Left lung (tissue), 14 donors: Measurements from ENCODE around the gene CST8. TPM values are rescaled to one million over a fixed set of nuclear protein-coding genes. Genes with fewer than 3 reads are reported as not detected.

Experiments used
- ATAC-seq: fragments of 200-7000 bp; cut with Tn5 transposase; one replicate; pipeline ENCODE4 v1.9.1; 2020; ENCODE audit warnings: moderate library complexity
- DNase-seq, 4 donors: peaks; one replicate each; pipeline ENCODE4 v3.0.0-alpha.2; 2013 to 2020
- H3K27ac ChIP-seq, 2 donors: fragments of 200-600 bp; sonication (generic) in 1 of 2; one replicate each; pipeline versions ENCODE4 v1.5.0 to v1.8.0; 2020 to 2021
- H3K27me3 ChIP-seq, 2 donors: fragments of 200-600 bp; sonication (generic) in 1 of 2; one replicate each; pipeline versions ENCODE4 v1.5.0 to v1.8.0; 2020 to 2021
- H3K36me3 ChIP-seq, 2 donors: fragments of 200-600 bp; sonication (generic) in 1 of 2; one replicate each; pipeline versions ENCODE4 v1.5.0 to v1.8.0; 2020 to 2021
- H3K4me1 ChIP-seq, 2 donors: fragments of 200-600 bp; one replicate each; pipeline ENCODE4 v1.8.0; 2021
- H3K4me3 ChIP-seq, 2 donors: fragments of 200-600 bp; sonication (generic) in 1 of 2; one replicate each; pipeline versions ENCODE4 v1.5.0 to v1.8.0; 2020 to 2021; ENCODE audit warnings: mild to moderate bottlenecking in 1 of 2
- H3K9me3 ChIP-seq, 2 donors: fragments of 200-600 bp; sonication (generic) in 1 of 2; one replicate each; pipeline versions ENCODE4 v1.5.0 to v1.8.0; 2020 to 2021
- intact Hi-C, 2 donors: fragments of 100-400 bp; cut with DNase I; formaldehyde crosslinking; loops; one replicate each; pipeline versions ENCODE4 v1.11.2 to v1.14.2; 2022
- long read RNA-seq, 12 donors: library from polyadenylated mRNA in 2 of 12; unstranded in 2 of 12; transcript quantifications; one replicate each; pipeline ENCODE4 v2.0.0 and lab custom pipeline, GENCODE V29; 2019 to 2026
- polyA plus RNA-seq, 6 donors: library from polyadenylated mRNA; unstranded; fragments of 120-200 nt; gene quantifications; one replicate each; pipeline ENCODE4 v1.2.1, GENCODE V29; 2013; ENCODE audit not compliant: insufficient read length in 6 of 6
- total RNA-seq, 2 donors: library from RNA; stranded (reverse); fragmentation: NEBNext Ultra II Directional; extraction: Animal tissue kit (Norgen Biotek cat#: 25700); gene quantifications; one replicate each; pipeline ENCODE4 v1.2.1, GENCODE V29; 2021
- TF ChIP-seq, protein P1 (sequence below), 2 donors: fragments of 200-600 bp; sonication (generic) in 1 of 2; IDR thresholded peaks; one replicate each; pipeline versions ENCODE4 v1.5.0 to v1.8.0; 2021; ENCODE audit warnings: antibody characterized with exemption in 2 of 2
- donor health status: DM: no; HTN: yes; CAD: no.
- donor health status: DM: no; HTN: no; CAD: no.

CST8 gene, protein sequence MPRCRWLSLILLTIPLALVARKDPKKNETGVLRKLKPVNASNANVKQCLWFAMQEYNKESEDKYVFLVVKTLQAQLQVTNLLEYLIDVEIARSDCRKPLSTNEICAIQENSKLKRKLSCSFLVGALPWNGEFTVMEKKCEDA
- not detected for total RNA-seq
- not detected for polyA plus RNA-seq
- long read RNA-seq, donor 1 = 0 reads
- long read RNA-seq, donor 2 = 0 reads
- long read RNA-seq, donor 3 = 0 reads
- long read RNA-seq, donor 4 = 0 reads
- long read RNA-seq, donor 5 = 0 reads
- long read RNA-seq, donor 6 = 0 reads
- long read RNA-seq, donor 7 = 0 reads
- long read RNA-seq, donor 8 = 0 reads
- long read RNA-seq, donor 9 = 0 reads
- long read RNA-seq, donor 10 = 0 reads
- long read RNA-seq, donor 11 = 0 reads
- long read RNA-seq, donor 12 = 0 reads

DNA sequence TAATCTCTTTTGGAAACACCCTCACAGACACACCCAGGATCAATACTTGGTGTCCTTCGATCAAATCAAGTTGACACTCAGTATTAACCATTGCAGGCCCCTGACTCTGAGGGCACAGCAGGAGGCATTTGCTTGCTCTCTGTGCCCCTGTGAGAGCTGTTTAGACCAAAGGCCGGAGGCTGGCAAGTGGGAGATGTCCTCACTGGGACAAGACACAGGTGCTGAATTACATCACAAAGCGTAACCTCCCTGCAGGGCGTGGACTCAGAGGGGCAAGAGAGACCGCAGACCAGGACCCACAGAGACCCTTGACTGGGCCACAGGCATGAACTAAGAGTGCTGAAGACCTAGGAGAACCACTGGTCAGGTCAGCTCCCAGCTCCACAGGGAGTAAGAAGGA lies at the start of gene CST8:
Gene CST8 (plus strand): TSS at position 301 of the 400 bp plus-strand sequence. CDS start 551 bp downstream, outside the sequence.
- DNase-seq (no peak), ATAC-seq (no peak)
- Histone ChIP-seq H3K36me3 (no peaks in the 10 kb centered on the region), H3K27ac (no peak within 1 kb of the TSS), H3K27me3 (no peaks in the 10 kb centered on the region), H3K4me3 (no peak within 1 kb of the TSS), H3K9me3 (peaks cover 0 to 2% of the 10 kb centered on the region in 2 donors), H3K4me1 (no peaks in the 10 kb centered on the region)
- intact Hi-C loops = no loop called here
- TF ChIP-seq, protein P1, sequence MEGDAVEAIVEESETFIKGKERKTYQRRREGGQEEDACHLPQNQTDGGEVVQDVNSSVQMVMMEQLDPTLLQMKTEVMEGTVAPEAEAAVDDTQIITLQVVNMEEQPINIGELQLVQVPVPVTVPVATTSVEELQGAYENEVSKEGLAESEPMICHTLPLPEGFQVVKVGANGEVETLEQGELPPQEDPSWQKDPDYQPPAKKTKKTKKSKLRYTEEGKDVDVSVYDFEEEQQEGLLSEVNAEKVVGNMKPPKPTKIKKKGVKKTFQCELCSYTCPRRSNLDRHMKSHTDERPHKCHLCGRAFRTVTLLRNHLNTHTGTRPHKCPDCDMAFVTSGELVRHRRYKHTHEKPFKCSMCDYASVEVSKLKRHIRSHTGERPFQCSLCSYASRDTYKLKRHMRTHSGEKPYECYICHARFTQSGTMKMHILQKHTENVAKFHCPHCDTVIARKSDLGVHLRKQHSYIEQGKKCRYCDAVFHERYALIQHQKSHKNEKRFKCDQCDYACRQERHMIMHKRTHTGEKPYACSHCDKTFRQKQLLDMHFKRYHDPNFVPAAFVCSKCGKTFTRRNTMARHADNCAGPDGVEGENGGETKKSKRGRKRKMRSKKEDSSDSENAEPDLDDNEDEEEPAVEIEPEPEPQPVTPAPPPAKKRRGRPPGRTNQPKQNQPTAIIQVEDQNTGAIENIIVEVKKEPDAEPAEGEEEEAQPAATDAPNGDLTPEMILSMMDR (IDR thresholded peaks at IDR 0.05) = no peak

DNA sequence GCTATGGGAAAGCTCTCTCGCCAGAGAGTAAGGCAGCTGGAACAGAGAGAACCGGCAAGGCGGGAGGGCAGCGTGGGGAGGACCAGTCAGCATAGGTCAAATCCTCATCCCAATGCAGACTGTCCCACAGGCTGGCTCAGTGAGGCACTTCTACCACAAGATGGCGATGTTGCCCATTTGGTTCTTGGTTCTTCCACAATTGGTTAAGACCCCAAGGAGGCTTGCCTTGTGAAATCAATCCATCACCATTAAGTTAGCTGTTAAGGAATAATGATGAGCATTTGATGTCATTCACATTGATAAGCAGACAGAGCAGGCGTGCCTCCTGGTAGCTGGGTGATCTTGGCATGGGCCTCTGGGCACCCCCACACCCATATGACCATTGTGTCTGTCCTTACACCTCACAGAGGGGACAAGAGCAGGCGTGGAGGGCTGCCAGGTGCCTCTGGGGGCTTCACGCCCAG lies 49.0 kb upstream of the CST8 start:
- DNase-seq (peak in 3 of 4 donors; percentile 46 to 67 (median 64)), ATAC-seq (peak; percentile 90)
- H3K4me3 ChIP-seq = no peak overlapping the region
- no peak overlapping the region for H3K27ac ChIP-seq
- no peaks in the 10 kb centered on the region for H3K36me3 ChIP-seq
- TF ChIP-seq, protein P1 (IDR thresholded peaks at IDR 0.05) = peak; percentile 70 to 91
- no peaks in the 10 kb centered on the region for H3K9me3 ChIP-seq
- H3K4me1 ChIP-seq = no peaks in the 10 kb centered on the region
- intact Hi-C loops = loop anchor here in 1 of 2 donors (10.0 kb wide), 1 partner anchor 163 kb away; the partner anchor contains the start of gene CST9
- no peaks in the 10 kb centered on the region for H3K27me3 ChIP-seq

DNA sequence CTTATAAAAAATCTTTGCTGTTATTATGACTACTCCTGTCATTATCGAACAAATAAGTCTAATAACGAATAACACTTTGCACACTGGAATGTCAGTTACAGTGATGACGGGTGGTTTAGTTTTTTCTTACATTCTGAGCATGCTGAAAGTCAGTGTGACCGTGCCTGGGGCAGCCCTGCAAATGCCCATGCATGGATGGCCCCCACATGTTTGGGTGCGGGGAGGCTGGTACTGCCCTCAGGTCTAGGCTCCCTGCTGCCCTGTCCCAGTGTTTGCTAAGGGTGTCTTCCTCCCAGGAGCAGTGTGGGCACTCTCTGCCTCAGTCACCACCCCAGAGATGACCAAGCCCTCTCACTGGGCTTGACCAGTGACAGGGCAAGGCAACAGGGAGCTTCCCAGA lies 48.5 kb upstream of the CST8 start:
- Histone ChIP-seq H3K4me1 (no peaks in the 10 kb centered on the region), H3K4me3 (no peak overlapping the region), H3K9me3 (no peaks in the 10 kb centered on the region), H3K27me3 (no peaks in the 10 kb centered on the region), H3K36me3 (no peaks in the 10 kb centered on the region), H3K27ac (no peak overlapping the region)
- intact Hi-C loops = loop anchor here in 1 of 2 donors (10.0 kb wide), 1 partner anchor 162 kb away; the partner anchor contains the start of gene CST9
- no peak for DNase-seq
- no peak for ATAC-seq
- TF ChIP-seq, protein P1 (IDR thresholded peaks at IDR 0.05) = no peak

DNA sequence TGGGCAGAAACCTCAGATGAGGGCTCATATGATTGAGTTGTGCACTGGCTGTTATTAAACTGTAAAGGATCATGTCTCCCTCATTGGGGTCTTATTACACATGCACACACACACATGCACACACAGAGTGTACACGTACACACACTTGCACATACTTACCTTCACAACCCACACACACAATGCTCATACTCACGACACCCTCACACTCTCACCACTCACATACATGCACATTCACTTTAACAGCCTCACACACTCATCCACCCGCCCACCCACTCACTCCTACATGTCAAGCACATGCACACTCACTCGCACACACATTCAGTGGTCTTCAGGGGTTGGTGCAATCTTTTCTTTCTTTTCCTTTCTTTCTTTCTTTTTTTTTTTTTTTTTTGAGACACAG lies 46.1 kb upstream of the CST8 start:
- TF ChIP-seq, protein P1 (IDR thresholded peaks at IDR 0.05) = no peak
- no peaks in the 10 kb centered on the region for H3K4me1 ChIP-seq
- DNase-seq (no peak), ATAC-seq (no peak)
- no peaks in the 10 kb centered on the region for H3K36me3 ChIP-seq
- intact Hi-C loops = loop anchor here in 1 of 2 donors (10.0 kb wide), 1 partner anchor 160 kb away; the partner anchor contains the start of gene CST9
- H3K27me3 ChIP-seq = no peaks in the 10 kb centered on the region
- H3K4me3 ChIP-seq = no peak overlapping the region
- H3K9me3 ChIP-seq = no peaks in the 10 kb centered on the region
- H3K27ac ChIP-seq = no peak overlapping the region

DNA sequence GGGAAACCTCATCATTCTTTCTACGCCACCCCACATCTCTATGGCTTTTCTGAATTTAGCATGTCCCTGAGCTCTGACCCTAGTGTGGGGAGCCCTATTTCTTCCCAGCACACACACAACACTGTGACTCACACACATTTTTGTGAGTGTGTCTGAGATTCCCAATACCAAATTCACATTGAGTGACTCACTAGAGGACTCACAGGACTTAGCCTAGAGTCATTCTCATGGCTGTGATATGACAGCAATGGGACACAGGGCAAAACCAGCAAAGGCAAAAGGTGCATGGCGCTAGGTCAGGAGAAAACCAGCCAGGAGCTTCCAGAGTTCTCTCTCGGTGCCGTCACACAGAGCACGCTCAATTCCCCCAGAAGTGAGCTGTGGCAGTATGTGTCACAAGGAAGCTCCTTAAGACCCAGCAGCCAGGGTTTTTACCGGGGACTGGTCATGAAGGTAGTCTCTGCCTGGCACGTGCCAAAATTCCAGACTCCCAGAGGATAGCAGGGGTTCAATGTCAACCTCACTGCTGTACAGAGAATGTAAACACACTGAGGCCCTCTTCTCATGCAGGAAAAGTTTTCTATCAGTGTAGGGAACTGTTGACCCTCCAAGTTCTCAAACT lies 45.2 kb upstream of the CST8 start:
- no peaks in the 10 kb centered on the region for H3K27me3 ChIP-seq
- no peak overlapping the region for H3K27ac ChIP-seq

More for the DNA sequence above, 45.2 kb upstream of the CST8 start:
- no peaks in the 10 kb centered on the region for H3K36me3 ChIP-seq
- DNase-seq = no peak
- TF ChIP-seq, protein P1 (IDR thresholded peaks at IDR 0.05) = no peak
- H3K4me3 ChIP-seq = no peak overlapping the region
- intact Hi-C loops = loop anchor here in 1 of 2 donors (10.0 kb wide), 1 partner anchor 159 kb away; the partner anchor contains the start of gene CST9
- no peaks in the 10 kb centered on the region for H3K4me1 ChIP-seq
- no peak for ATAC-seq
- H3K9me3 ChIP-seq = no peaks in the 10 kb centered on the region
